CD8-positive, alpha-beta memory T cell (primary cell): ENCODE results near the gene USP47. TPM values are rescaled to one million over a fixed set of nuclear protein-coding genes. Genes with fewer than 3 reads are reported as not detected.

ENCODE experiments used
- CTCF ChIA-PET: fragments of 350-600 bp; sonication (Branson Sonifier 250); formaldehyde crosslinking; loops from one replicate; lab custom pipeline; 2021; ENCODE audit warnings: antibody characterized with exemption; lab: Charles Lee
- POLR2A ChIA-PET: fragments of 350-600 bp; sonication (Branson Sonifier 250); formaldehyde crosslinking; loops from one replicate; lab custom pipeline; 2021; ENCODE audit warnings: antibody characterized with exemption; lab: Charles Lee
- DNase-seq, 5 donors: peaks; one replicate each; pipeline versions ENCODE4 v3.0.0 to v3.0.0-alpha.2; 2020 to 2022; ENCODE audit warnings: mixed read lengths in 1 of 5
- H3K27ac ChIP-seq: one replicate; pipeline ENCODE4 v1.7.0; 2013; ENCODE audit warnings: low read depth, mild to moderate bottlenecking, low read length, moderate library complexity
- H3K27me3 ChIP-seq: 2 replicates; pipeline ENCODE4 v1.7.0; 2013; ENCODE audit warnings: low read length, mild to moderate bottlenecking; ENCODE audit not compliant: insufficient read depth, poor library complexity, severe bottlenecking
- H3K36me3 ChIP-seq: 2 replicates; pipeline ENCODE4 v1.7.0; 2013; ENCODE audit warnings: mild to moderate bottlenecking, low read length, moderate library complexity; ENCODE audit not compliant: insufficient read depth
- H3K4me1 ChIP-seq: 2 replicates; pipeline ENCODE4 v1.7.0; 2013; ENCODE audit warnings: mild to moderate bottlenecking, low read length, moderate library complexity; ENCODE audit not compliant: insufficient read depth
- H3K4me3 ChIP-seq: 2 replicates; pipeline ENCODE4 v1.7.0; 2013; ENCODE audit warnings: mild to moderate bottlenecking, low read length
- H3K9me3 ChIP-seq: 2 replicates; pipeline ENCODE4 v1.7.0; 2013; ENCODE audit warnings: mild to moderate bottlenecking, low read length
- H3K27ac Mint-ChIP-seq, 8 donors: one replicate each; pipeline ENCODE4 v1.8.0; 2020 to 2021; ENCODE audit warnings: mixed read lengths in 8 of 8, mild to moderate bottlenecking in 6 of 8, inconsistent platforms in 3 of 8, moderate library complexity in 3 of 8
- H3K27me3 Mint-ChIP-seq, 2 donors: one replicate each; pipeline ENCODE4 v1.8.0; 2020 to 2021; ENCODE audit warnings: mixed read lengths in 2 of 2, mild to moderate bottlenecking in 1 of 2, moderate library complexity in 1 of 2
- H3K36me3 Mint-ChIP-seq, 3 donors: one replicate each; pipeline ENCODE4 v1.8.0; 2020 to 2021; ENCODE audit warnings: mixed read lengths in 3 of 3, inconsistent platforms in 1 of 3, mild to moderate bottlenecking in 1 of 3
- H3K4me1 Mint-ChIP-seq, 3 donors: one replicate each; pipeline ENCODE4 v1.8.0; 2020 to 2021; ENCODE audit warnings: mixed read lengths in 3 of 3, inconsistent platforms in 1 of 3, mild to moderate bottlenecking in 1 of 3
- H3K4me3 Mint-ChIP-seq, 7 donors: one replicate each; pipeline ENCODE4 v1.8.0; 2020 to 2021; ENCODE audit warnings: mixed read lengths in 7 of 7, mild to moderate bottlenecking in 6 of 7, moderate library complexity in 4 of 7, inconsistent platforms in 2 of 7
- H3K9me3 Mint-ChIP-seq, 5 donors: one replicate each; pipeline ENCODE4 v1.8.0; 2020 to 2022; ENCODE audit warnings: mixed read lengths in 5 of 5, mild to moderate bottlenecking in 3 of 5, moderate library complexity in 2 of 5, inconsistent platforms in 1 of 5
- polyA plus RNA-seq: library from polyadenylated mRNA; unstranded; fragments of 300-500 nt; fragmentation: Illumina TruSeq; gene quantifications from one replicate; pipeline ENCODE4 v1.2.3, GENCODE V29; 2021
- total RNA-seq, 2 experiments: library from RNA; stranded (reverse); gene quantifications; one replicate each; pipeline ENCODE4 v1.2.3, GENCODE V29; 2021

Gene USP47
- total and polyA plus RNA-seq, 3 experiments from 2014 or later, result 47.0 to 53.8 (median 50.2) TPM

DNA sequence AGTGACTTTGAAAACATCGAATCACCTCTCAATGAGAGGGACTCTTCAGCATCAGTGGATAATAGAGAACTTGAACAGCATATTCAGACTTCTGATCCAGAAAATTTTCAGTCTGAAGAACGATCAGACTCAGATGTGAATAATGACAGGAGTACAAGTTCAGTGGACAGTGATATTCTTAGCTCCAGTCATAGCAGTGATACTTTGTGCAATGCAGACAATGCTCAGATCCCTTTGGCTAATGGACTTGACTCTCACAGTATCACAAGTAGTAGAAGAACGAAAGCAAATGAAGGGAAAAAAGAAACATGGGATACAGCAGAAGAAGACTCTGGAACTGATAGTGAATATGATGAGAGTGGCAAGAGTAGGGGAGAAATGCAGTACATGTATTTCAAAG, 100.9 kb downstream of the USP47 start:
- H3K27me3 ChIP-seq, result no peaks in the 10 kb centered on the region
- CTCF ChIA-PET, result no interaction called here
- no peaks in the 10 kb centered on the region for H3K4me1 Mint-ChIP-seq

DNA sequence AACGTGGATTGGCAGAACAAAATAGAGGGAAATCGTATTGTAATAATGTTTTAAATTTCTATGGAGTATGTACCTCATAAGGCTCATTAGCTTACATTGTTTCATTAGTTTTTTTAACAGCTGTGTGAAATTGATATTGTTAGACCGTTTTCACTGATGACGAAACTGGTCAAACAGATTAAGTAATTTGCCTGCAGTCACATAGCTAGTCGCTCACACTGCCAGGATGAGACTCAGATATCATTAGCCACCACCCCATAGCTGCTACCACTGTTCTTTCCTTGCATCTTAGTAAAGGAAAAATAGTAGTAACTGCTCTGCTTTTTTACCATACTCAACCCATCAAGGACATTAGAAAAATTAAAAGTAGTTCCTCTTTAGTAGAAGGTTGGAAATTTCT, 102.7 kb downstream of the USP47 start:
- Mint-ChIP-seq H3K27ac (peak overlapping the region in 2 of 8 donors; percentile 20 to 36), H3K4me3 (no peak overlapping the region), H3K36me3 (peaks cover 3 to 80% (median 11%) of the 10 kb centered on the region in 3 donors), H3K27me3 (no peaks in the 10 kb centered on the region), H3K4me1 (no peaks in the 10 kb centered on the region), H3K9me3 (no peaks in the 10 kb centered on the region)
- no peak overlapping the region for H3K27ac ChIP-seq
- ChIA-PET CTCF (no interaction called here), POLR2A (interaction anchor here (0.7 kb wide), 1 partner anchor 280 kb away, joined by 3 read pairs; no protein-coding TSS in a partner anchor)
- no peaks in the 10 kb centered on the region for H3K4me1 ChIP-seq
- H3K4me3 ChIP-seq, result no peak overlapping the region
- H3K36me3 ChIP-seq, result peaks cover 23% of the 10 kb centered on the region
- no peaks in the 10 kb centered on the region for H3K27me3 ChIP-seq
- DNase-seq, result no peak
- no peaks in the 10 kb centered on the region for H3K9me3 ChIP-seq

More for the DNA sequence above, 100.9 kb downstream of the USP47 start:
- H3K36me3 ChIP-seq, result peaks cover 34% of the 10 kb centered on the region
- Mint-ChIP-seq H3K27me3 (no peaks in the 10 kb centered on the region), H3K9me3 (no peaks in the 10 kb centered on the region), H3K27ac (peak overlapping the region in 5 of 8 donors; percentile 1 to 75 (median 55)), H3K36me3 (peaks cover 11 to 81% (median 20%) of the 10 kb centered on the region in 3 donors), H3K4me3 (no peak overlapping the region)
- no peak overlapping the region for H3K4me3 ChIP-seq
- H3K27ac ChIP-seq, result no peak overlapping the region
- no peaks in the 10 kb centered on the region for H3K4me1 ChIP-seq
- POLR2A ChIA-PET, result no interaction called here
- H3K9me3 ChIP-seq, result no peaks in the 10 kb centered on the region
- DNase-seq, result no peak

DNA sequence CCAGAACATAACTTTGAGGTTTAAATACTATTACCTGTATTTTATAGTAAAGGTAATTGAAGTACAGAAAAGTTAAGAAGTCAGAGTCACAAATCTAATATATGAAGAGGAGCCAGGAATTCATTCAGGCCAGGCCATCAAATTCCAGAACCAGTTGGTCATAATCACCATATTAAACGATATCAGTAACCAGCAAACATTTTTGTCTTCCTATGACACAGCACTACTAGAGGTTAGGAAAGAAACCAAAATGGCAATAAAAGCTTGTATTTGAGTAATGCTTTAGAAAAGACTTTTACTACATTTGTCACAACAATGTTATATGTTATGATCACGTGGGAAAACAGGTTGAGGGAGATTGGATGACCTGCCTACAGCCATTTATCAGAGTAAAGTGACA, 104.4 kb downstream of the USP47 start:
- POLR2A ChIA-PET, result no interaction called here
- Histone ChIP-seq H3K27me3 (no peaks in the 10 kb centered on the region), H3K9me3 (no peaks in the 10 kb centered on the region), H3K27ac (no peak overlapping the region), H3K4me3 (no peak overlapping the region), H3K4me1 (no peaks in the 10 kb centered on the region), H3K36me3 (peaks cover 29% of the 10 kb centered on the region)
- no peaks in the 10 kb centered on the region for H3K27me3 Mint-ChIP-seq
- DNase-seq, result no peak
- peaks cover 3 to 81% (median 12%) of the 10 kb centered on the region in 3 donors for H3K36me3 Mint-ChIP-seq
- CTCF ChIA-PET, result interaction anchor here (1.2 kb wide), 1 partner anchor 14 kb away, joined by 3 read pairs; no protein-coding TSS in a partner anchor
- H3K9me3 Mint-ChIP-seq, result no peaks in the 10 kb centered on the region
- no peaks in the 10 kb centered on the region for H3K4me1 Mint-ChIP-seq
- H3K27ac Mint-ChIP-seq, result peak overlapping the region in 2 of 8 donors; percentile 33 to 37
- no peak overlapping the region for H3K4me3 Mint-ChIP-seq

DNA sequence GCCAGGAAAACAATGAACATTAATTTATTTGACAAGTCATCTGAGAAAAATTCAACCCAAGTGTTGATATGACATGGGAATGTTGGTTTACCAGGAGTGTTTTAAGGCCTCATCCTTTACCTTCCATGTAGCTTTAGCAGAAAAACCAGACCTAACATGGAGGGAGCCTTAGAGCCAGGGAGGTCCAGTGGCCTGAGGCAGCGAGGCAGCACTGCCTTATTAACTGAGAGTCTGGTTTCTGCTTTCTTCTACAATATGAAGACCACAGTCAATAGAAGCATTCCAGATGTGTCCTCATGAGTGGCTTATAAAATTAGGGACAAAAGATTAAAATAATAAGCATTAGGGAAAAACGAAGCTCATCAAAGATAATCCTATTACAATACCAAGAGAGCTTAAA, 105.1 kb downstream of the USP47 start:
- H3K27me3 ChIP-seq, result no peaks in the 10 kb centered on the region
- H3K4me3 Mint-ChIP-seq, result no peak overlapping the region
- no peaks in the 10 kb centered on the region for H3K27me3 Mint-ChIP-seq
- DNase-seq, result no peak
- POLR2A ChIA-PET, result no interaction called here
- H3K4me1 Mint-ChIP-seq, result no peaks in the 10 kb centered on the region
- no peak overlapping the region for H3K27ac ChIP-seq
- H3K4me1 ChIP-seq, result no peaks in the 10 kb centered on the region
- H3K9me3 Mint-ChIP-seq, result no peaks in the 10 kb centered on the region
- H3K36me3 Mint-ChIP-seq, result peaks cover 3 to 83% (median 16%) of the 10 kb centered on the region in 3 donors
- H3K9me3 ChIP-seq, result no peaks in the 10 kb centered on the region
- peak overlapping the region in 3 of 8 donors; percentile 6 to 23 (median 17) for H3K27ac Mint-ChIP-seq
- H3K36me3 ChIP-seq, result peaks cover 35% of the 10 kb centered on the region
- CTCF ChIA-PET, result interaction anchor here (1.0 to 1.2 kb wide), 2 partner anchors 14 to 20 kb away, joined by 3 read pairs; no protein-coding TSS in a partner anchor
- H3K4me3 ChIP-seq, result no peak overlapping the region

DNA sequence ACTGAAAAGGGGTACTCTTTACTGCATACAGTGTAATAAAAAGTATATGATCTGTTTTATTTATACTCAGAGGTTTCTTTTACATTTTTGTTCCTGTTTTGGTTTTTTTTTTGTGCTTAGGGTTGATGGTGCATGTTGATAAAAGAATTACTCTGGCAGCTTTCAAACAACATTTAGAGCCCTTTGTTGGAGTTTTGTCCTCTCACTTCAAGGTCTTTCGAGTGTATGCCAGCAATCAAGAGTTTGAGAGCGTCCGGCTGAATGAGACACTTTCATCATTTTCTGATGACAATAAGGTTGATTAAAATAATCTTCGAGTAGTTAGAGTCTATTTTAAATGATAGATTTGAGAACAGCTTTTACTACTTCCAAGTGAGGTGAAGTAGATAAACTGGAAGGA, 106.1 kb downstream of the USP47 start:
- POLR2A ChIA-PET, result no interaction called here
- no peak overlapping the region for H3K4me3 Mint-ChIP-seq
- no peak overlapping the region for H3K27ac ChIP-seq
- H3K9me3 Mint-ChIP-seq, result no peaks in the 10 kb centered on the region
- peak overlapping the region in 3 of 8 donors; percentile 15 to 87 (median 38) for H3K27ac Mint-ChIP-seq
- no peaks in the 10 kb centered on the region for H3K4me1 ChIP-seq
- CTCF ChIA-PET, result interaction anchor here (1.2 kb wide), 1 partner anchor 96 kb away, joined by 3 read pairs; no protein-coding TSS in a partner anchor
- H3K9me3 ChIP-seq, result no peaks in the 10 kb centered on the region
- H3K27me3 Mint-ChIP-seq, result no peaks in the 10 kb centered on the region
- H3K4me3 ChIP-seq, result no peak overlapping the region
- peaks cover 7 to 83% (median 19%) of the 10 kb centered on the region in 3 donors for H3K36me3 Mint-ChIP-seq
- peaks cover 30% of the 10 kb centered on the region for H3K36me3 ChIP-seq
- H3K27me3 ChIP-seq, result no peaks in the 10 kb centered on the region
- no peaks in the 10 kb centered on the region for H3K4me1 Mint-ChIP-seq
- no peak for DNase-seq

DNA sequence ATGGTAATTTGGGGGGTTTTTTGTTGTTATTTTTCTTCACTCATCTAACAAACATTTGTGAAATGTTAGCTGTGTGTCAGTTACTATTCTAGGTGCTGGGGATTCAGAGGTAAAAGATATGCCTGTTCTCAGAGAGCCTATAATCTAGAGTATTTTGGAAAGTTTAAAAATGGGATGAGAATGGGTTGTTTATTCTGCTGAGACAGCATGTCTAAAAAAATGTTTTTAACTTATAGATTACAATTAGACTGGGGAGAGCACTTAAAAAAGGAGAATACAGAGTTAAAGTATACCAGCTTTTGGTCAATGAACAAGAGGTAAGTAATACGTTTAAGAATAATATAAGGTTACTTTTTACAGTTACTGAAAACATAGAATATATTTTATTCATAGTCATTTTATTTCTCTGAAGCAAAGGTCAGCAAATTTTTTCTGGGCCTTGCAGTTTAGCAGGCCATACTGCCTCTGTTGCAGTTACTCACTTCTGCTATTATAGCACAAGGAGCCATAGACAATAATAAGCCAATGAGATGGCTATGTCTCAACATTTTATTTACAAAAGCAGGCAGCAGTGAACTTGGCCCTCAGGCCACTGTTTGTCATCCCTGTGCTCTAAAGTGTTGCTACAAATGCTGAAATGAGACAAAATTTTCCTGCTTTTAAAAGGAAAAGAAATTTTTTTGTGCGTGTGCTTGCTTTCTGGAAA, 106.6 kb downstream of the USP47 start:
- peaks cover 8 to 83% (median 19%) of the 10 kb centered on the region in 3 donors for H3K36me3 Mint-ChIP-seq
- CTCF ChIA-PET, result interaction anchor here (1.2 kb wide), 1 partner anchor 96 kb away, joined by 3 read pairs; no protein-coding TSS in a partner anchor

DNA sequence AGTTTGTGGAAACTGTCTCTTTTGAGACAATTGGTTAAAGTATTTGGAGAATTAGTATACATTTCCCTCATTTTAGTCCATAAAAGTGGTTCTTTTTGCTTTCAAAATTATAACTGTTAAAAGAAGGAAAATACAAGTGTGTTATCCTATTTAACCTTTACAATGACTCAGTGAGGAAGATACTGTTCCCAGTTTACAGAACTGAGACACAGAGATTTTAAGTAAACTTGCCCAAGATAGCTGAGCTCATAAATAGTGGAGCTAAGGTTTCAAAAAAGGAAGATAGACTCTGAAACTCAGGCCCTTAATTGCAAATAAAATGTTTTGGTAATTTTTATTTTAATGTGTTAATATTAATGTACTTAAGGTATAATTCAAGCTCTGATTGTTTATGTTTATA, 107.7 kb downstream of the USP47 start:
- H3K4me3 ChIP-seq, result no peak overlapping the region
- Mint-ChIP-seq H3K27ac (peak overlapping the region in 1 of 8 donors; percentile 57), H3K9me3 (no peaks in the 10 kb centered on the region), H3K36me3 (peaks cover 11 to 82% (median 20%) of the 10 kb centered on the region in 3 donors), H3K4me1 (no peaks in the 10 kb centered on the region), H3K27me3 (no peaks in the 10 kb centered on the region), H3K4me3 (no peak overlapping the region)
- no peak for DNase-seq
- ChIA-PET CTCF (no interaction called here), POLR2A (no interaction called here)
- H3K27ac ChIP-seq, result no peak overlapping the region
- H3K36me3 ChIP-seq, result peaks cover 32% of the 10 kb centered on the region
- H3K27me3 ChIP-seq, result no peaks in the 10 kb centered on the region
- H3K4me1 ChIP-seq, result no peaks in the 10 kb centered on the region
- no peaks in the 10 kb centered on the region for H3K9me3 ChIP-seq

More for the DNA sequence above, 106.6 kb downstream of the USP47 start:
- H3K4me1 Mint-ChIP-seq, result no peaks in the 10 kb centered on the region
- Histone ChIP-seq H3K36me3 (peaks cover 29% of the 10 kb centered on the region), H3K4me1 (no peaks in the 10 kb centered on the region), H3K27me3 (no peaks in the 10 kb centered on the region), H3K9me3 (no peaks in the 10 kb centered on the region), H3K4me3 (no peak overlapping the region), H3K27ac (no peak overlapping the region)
- POLR2A ChIA-PET, result no interaction called here
- H3K4me3 Mint-ChIP-seq, result no peak overlapping the region
- no peak for DNase-seq
- peak overlapping the region in 4 of 8 donors; percentile 26 to 87 (median 52) for H3K27ac Mint-ChIP-seq
- H3K27me3 Mint-ChIP-seq, result no peaks in the 10 kb centered on the region
- H3K9me3 Mint-ChIP-seq, result no peaks in the 10 kb centered on the region

DNA sequence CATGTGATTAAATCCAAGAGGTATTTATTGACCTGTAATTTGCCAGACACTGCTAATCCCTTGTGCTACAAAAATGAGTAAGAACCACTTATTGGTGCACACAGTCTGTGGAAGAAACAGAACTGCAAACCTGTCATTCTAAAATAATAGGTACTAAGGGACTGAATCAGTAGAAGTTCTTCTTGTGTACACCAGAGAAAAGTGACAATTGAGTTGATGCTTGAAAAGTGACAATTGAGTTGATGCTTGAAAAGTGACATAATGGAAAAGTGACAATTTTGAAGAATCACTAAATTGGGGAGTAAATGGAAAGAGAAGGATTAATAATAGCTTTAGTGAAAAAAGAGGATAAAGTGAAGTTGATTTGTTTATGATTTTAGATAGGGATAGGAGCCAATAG, 110.3 kb downstream of the USP47 start:
- peaks cover 11 to 87% (median 34%) of the 10 kb centered on the region in 3 donors for H3K36me3 Mint-ChIP-seq
- Histone ChIP-seq H3K36me3 (peaks cover 50% of the 10 kb centered on the region), H3K27me3 (no peaks in the 10 kb centered on the region), H3K4me1 (no peaks in the 10 kb centered on the region), H3K9me3 (no peaks in the 10 kb centered on the region), H3K4me3 (no peak overlapping the region), H3K27ac (no peak overlapping the region)
- no peaks in the 10 kb centered on the region for H3K9me3 Mint-ChIP-seq
- peak overlapping the region in 5 of 8 donors; percentile 13 to 88 (median 20) for H3K27ac Mint-ChIP-seq
- no peaks in the 10 kb centered on the region for H3K4me1 Mint-ChIP-seq
- DNase-seq, result no peak
- no peak overlapping the region for H3K4me3 Mint-ChIP-seq
- POLR2A ChIA-PET, result no interaction called here
- no peaks in the 10 kb centered on the region for H3K27me3 Mint-ChIP-seq
- CTCF ChIA-PET, result no interaction called here
